PC-9 (cell line): ENCODE results near the gene FARSA. TPM values are rescaled to one million over a fixed set of nuclear protein-coding genes. Genes with fewer than 3 reads are reported as not detected.

ENCODE experiments used
- BruUV-seq: library from RNA; stranded (reverse); fragments of 400-500 nt; replicated peaks from 2 replicates; lab custom pipeline; 2021; lab: Mats Ljungman, UMichigan
- CTCF ChIA-PET: fragments of 300-600 bp; sonication (Branson Sonifier 250); formaldehyde crosslinking; loops from one replicate; lab custom pipeline; 2022; ENCODE audit warnings: antibody characterized with exemption; lab: Charles Lee
- POLR2A ChIA-PET: fragments of 300-600 bp; sonication (Branson Sonifier 250); formaldehyde crosslinking; loops from one replicate; lab custom pipeline; 2022; ENCODE audit warnings: antibody characterized with exemption; ENCODE audit not compliant: unreplicated experiment; lab: Charles Lee
- DNase-seq, 2 experiments: peaks; one replicate each; pipeline versions ENCODE4 v3.0.0 to v3.0.0-alpha.2; 2015 to 2022; ENCODE audit warnings: mixed read lengths in 1 of 2
- H2AFZ ChIP-seq: fragments of 200-600 bp; sonication (generic); 2 replicates; pipeline ENCODE4 v1.8.1; 2017; ENCODE audit warnings: antibody characterized with exemption
- H3F3A ChIP-seq: fragments of 200-600 bp; sonication (generic); 2 replicates; pipeline ENCODE4 v1.8.1; 2017; ENCODE audit warnings: antibody characterized with exemption, mild to moderate bottlenecking, low read depth; ENCODE audit not compliant: insufficient read depth
- H3K27ac ChIP-seq: fragments of 200-600 bp; sonication (generic); 2 replicates; pipeline ENCODE4 v1.6.1; 2016; ENCODE audit warnings: mixed run types
- H3K27me3 ChIP-seq: fragments of 200-600 bp; sonication (generic); 2 replicates; pipeline ENCODE4 v1.6.1; 2016; ENCODE audit warnings: low read depth, mixed run types; ENCODE audit not compliant: insufficient read depth
- H3K36me3 ChIP-seq: fragments of 200-600 bp; sonication (generic); 2 replicates; pipeline ENCODE4 v1.6.1; 2016; ENCODE audit warnings: low read depth, mixed run types
- H3K4me1 ChIP-seq: fragments of 200-600 bp; sonication (generic); replicated peaks from 2 replicates; pipeline ENCODE4 v1.6.1; 2016; ENCODE audit warnings: mixed run types; ENCODE audit not compliant: insufficient read depth
- H3K4me2 ChIP-seq: fragments of 200-600 bp; sonication (generic); 2 replicates; pipeline ENCODE4 v1.6.1; 2017; ENCODE audit warnings: mixed run types
- H3K4me3 ChIP-seq: fragments of 200-600 bp; sonication (generic); 2 replicates; pipeline ENCODE4 v1.6.1; 2016; ENCODE audit warnings: mixed run types
- H3K79me2 ChIP-seq: fragments of 200-600 bp; sonication (generic); 2 replicates; pipeline ENCODE4 v1.6.1; 2017; ENCODE audit warnings: low read depth, mixed run types
- H3K9me2 ChIP-seq: fragments of 200-600 bp; sonication (generic); 2 replicates; pipeline ENCODE4 v1.8.1; 2017; ENCODE audit warnings: mild to moderate bottlenecking; ENCODE audit not compliant: insufficient read depth
- H3K9me3 ChIP-seq: fragments of 200-600 bp; sonication (generic); 2 replicates; pipeline ENCODE4 v1.8.1; 2016; ENCODE audit warnings: low read depth; ENCODE audit not compliant: insufficient read depth
- H4K20me1 ChIP-seq: fragments of 200-600 bp; sonication (generic); 2 replicates; pipeline ENCODE4 v1.8.1; 2017; ENCODE audit not compliant: insufficient read depth
- CTCF ChIP-seq: fragments of 200-600 bp; sonication (generic); conservative IDR thresholded peaks from 2 replicates; pipeline ENCODE4 v1.6.1; 2017; ENCODE audit warnings: mixed run types, antibody characterized with exemption, mild to moderate bottlenecking, moderate library complexity
- EZH2 ChIP-seq: fragments of 200-600 bp; sonication (generic); IDR thresholded peaks from 2 replicates; pipeline ENCODE4 v1.8.0; 2017; ENCODE audit warnings: antibody characterized with exemption, low read depth
- intact Hi-C: fragments of 100-400 bp; cut with micrococcal nuclease; formaldehyde crosslinking; loops from one replicate; pipeline ENCODE4 v1.10.0; 2022; ENCODE audit not compliant: unreplicated experiment
- total RNA-seq: library from RNA; stranded (reverse); gene quantifications from 2 replicates; pipeline ENCODE4 v1.2.3, GENCODE V29; 2021

The FARSA gene
- total RNA-seq, 1 experiment from 2014 or later: 53.7 TPM

DNA sequence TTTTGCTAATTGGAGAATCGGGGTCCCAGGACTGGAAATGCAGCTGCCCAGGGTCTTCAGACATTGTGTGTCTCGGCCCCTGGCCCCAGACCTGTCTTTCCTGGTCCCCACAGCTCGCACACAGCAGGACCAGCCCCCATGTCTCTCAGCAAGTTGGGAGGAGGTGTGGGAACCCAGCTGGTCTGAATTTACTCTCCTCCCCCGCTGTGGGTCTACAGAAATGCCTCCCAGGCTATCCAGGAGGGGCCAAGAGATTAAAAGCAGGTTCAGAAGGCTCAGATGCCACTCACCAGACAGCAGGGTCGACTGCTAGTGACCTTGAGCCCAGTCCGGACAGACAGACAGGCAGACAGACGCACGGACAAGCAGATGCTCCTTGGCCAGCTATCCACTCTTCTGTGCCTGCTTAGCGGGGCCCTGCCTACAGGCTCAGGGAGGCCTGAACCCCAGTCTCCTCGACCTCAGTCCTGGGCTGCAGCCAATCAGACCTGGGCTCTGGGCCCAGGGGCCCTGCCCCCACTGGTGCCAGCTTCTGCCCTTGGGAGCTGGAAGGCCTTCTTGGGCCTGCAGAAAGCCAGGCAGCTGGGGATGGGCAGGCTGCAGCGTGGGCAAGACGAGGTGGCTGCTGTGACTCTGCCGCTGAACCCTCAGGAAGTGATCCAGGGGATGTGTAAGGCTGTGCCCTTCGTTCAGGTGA is 35.9 kb upstream of the FARSA start, which contains the start of gene DAND5:
DAND5 (plus strand) TSS at position 285 of the 697 bp plus-strand sequence; CDS start at position 370, 85 bp downstream.
- ChIA-PET CTCF (no interaction called here), POLR2A (no interaction called here)
- Histone ChIP-seq H3K27me3 (no peaks in the 10 kb centered on the region), H3K4me3 (no peak within 1 kb of the TSS), H3K4me2 (no peak within 1 kb of the TSS), H3K79me2 (no peaks in the 10 kb centered on the region), H3K9me3 (no peaks in the 10 kb centered on the region), H3K9me2 (no peaks in the 10 kb centered on the region), H4K20me1 (no peaks in the 10 kb centered on the region), H3F3A (peaks cover 12% of the 10 kb centered on the region; the same call in 1 of the 2 replicates), H2AFZ (no peak within 1 kb of the TSS), H3K4me1 (no peaks in the 10 kb centered on the region; the same call in 1 of the 2 replicates), H3K36me3 (no peaks in the 10 kb centered on the region), H3K27ac (no peak within 1 kb of the TSS)
- TF ChIP-seq CTCF: no peak
- no peak for TF ChIP-seq EZH2
- no peak for DNase-seq
- intact Hi-C loops: no loop called here
- BruUV-seq: no TSS peak

GRCh38 chr19:12967907-12968306 is 34.4 kb upstream of the FARSA start:
- Histone ChIP-seq H3K4me1 (no peaks in the 10 kb centered on the region; the same call in 1 of the 2 replicates), H3K9me3 (no peaks in the 10 kb centered on the region), H3K4me2 (no peak overlapping the region), H3K79me2 (no peaks in the 10 kb centered on the region), H4K20me1 (no peaks in the 10 kb centered on the region), H3K9me2 (no peaks in the 10 kb centered on the region), H3K27ac (no peak overlapping the region), H2AFZ (no peak overlapping the region), H3K36me3 (no peaks in the 10 kb centered on the region), H3K4me3 (no peak overlapping the region), H3K27me3 (no peaks in the 10 kb centered on the region), H3F3A (peaks cover 14% of the 10 kb centered on the region; the same call in 1 of the 2 replicates)
- intact Hi-C loops: no loop called here
- POLR2A ChIA-PET: interaction anchor here (0.6 to 0.7 kb wide), 2 partner anchors 18 to 49 kb away, joined by 3 to 7 read pairs; partner anchors contain the start of gene SYCE2
- no peak for TF ChIP-seq CTCF
- no peak for TF ChIP-seq EZH2
- no peak for DNase-seq
- CTCF ChIA-PET: interaction anchor here (0.7 kb wide), 1 partner anchor 86 kb away, joined by 3 read pairs; no protein-coding TSS in a partner anchor
- BruUV-seq: no TSS peak

GRCh38 chr19:12965812-12966135 is 32.3 kb upstream of the FARSA start:
- intact Hi-C loops: loop anchor here (2.0 kb wide), 1 partner anchor 81 kb away; no protein-coding TSS in a partner anchor
- no peaks in the 10 kb centered on the region for H3K79me2 ChIP-seq
- H3K9me3 ChIP-seq: no peaks in the 10 kb centered on the region
- CTCF ChIA-PET: interaction anchor here (0.7 to 1.5 kb wide), 9 partner anchors 12 to 128 kb away, joined by 3 to 5 read pairs (median 4); partner anchors contain the start of genes GCDH and RAD23A
- no peaks in the 10 kb centered on the region for H3K36me3 ChIP-seq
- peak overlapping the region; percentile 58 for H3K4me3 ChIP-seq
- no peaks in the 10 kb centered on the region; the same call in 1 of the 2 replicates for H3K4me1 ChIP-seq
- peaks cover 9% of the 10 kb centered on the region; the same call in 1 of the 2 replicates for H3F3A ChIP-seq
- no TSS peak for BruUV-seq
- peak overlapping the region; percentile 95 for H3K4me2 ChIP-seq
- TF ChIP-seq CTCF: no peak
- no peak for TF ChIP-seq EZH2
- DNase-seq: no peak
- no peaks in the 10 kb centered on the region for H3K9me2 ChIP-seq
- H2AFZ ChIP-seq: peak overlapping the region; percentile 89
- H4K20me1 ChIP-seq: no peaks in the 10 kb centered on the region
- no peak overlapping the region for H3K27ac ChIP-seq
- no peaks in the 10 kb centered on the region for H3K27me3 ChIP-seq
- POLR2A ChIA-PET: interaction anchor here (0.5 to 0.9 kb wide), 2 partner anchors 12 to 81 kb away, joined by 3 to 5 read pairs; no protein-coding TSS in a partner anchor
